ENCODE measurements around the gene ULK2.

DNA sequence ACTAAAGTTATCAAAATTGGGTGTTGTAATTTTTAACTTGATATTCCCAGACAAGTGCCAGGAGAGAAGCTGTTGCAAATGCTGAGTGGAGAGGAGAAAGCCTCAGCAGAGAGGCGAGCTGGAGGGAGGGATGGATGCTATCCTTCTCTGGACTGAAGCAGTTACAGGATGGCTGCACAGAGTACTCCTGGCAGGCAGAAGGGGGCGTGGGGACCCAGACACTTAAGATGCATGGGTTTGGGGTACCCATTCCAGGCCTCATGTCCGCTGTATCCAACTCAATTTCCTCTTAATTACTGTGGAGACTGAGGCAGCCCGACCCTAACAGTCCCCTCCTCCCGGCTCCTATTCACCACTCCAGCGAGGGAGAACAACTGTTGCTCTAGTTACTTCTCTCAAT, 94.2 kb downstream of the ULK2 start:
- TF ChIP-seq, protein P1, sequence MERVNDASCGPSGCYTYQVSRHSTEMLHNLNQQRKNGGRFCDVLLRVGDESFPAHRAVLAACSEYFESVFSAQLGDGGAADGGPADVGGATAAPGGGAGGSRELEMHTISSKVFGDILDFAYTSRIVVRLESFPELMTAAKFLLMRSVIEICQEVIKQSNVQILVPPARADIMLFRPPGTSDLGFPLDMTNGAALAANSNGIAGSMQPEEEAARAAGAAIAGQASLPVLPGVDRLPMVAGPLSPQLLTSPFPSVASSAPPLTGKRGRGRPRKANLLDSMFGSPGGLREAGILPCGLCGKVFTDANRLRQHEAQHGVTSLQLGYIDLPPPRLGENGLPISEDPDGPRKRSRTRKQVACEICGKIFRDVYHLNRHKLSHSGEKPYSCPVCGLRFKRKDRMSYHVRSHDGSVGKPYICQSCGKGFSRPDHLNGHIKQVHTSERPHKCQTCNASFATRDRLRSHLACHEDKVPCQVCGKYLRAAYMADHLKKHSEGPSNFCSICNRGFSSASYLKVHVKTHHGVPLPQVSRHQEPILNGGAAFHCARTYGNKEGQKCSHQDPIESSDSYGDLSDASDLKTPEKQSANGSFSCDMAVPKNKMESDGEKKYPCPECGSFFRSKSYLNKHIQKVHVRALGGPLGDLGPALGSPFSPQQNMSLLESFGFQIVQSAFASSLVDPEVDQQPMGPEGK (CRISPR knock-in tag; IDR thresholded peaks at IDR 0.05; ENCODE audit: borderline replicate concordance), result no peak
- TF ChIP-seq RARB (CRISPR knock-in tag; IDR thresholded peaks at IDR 0.05), result no peak

Measured in SK-N-SH treated with all-trans-retinoic acid at 6 μM for 48 hours (cell line).